GM11168 (cell line): ENCODE measurements around the gene SEC23A.

ENCODE experiments used
- in situ Hi-C: fragments of 300-500 bp; cut with MboI; formaldehyde crosslinking; loops from one replicate; pipeline ENCODE4 v1.12.0; 2022; ENCODE audit warnings: low sequenced_read_pairs; ENCODE audit not compliant: unreplicated experiment

The SEC23A gene

DNA sequence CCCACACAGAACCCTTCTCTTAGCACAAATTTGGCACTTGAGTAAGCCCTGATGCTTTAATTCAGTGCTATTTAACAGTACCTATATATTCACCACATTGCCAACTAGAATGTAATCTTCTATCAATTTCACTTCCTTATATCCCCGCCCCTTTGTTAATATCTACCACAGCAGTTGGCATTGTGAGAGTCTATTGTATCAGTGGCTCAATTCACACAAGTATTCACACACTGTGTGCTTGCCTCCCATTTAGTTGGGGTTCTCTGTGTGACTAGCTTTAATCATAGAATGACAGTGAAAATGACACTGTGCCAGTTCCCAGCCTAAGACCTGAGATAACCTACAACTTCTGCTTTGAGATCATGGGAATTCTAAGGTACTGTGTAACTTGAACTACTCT is 103.1 kb downstream of the SEC23A start:
- in situ Hi-C loops = loop anchor here (25.0 kb wide), 1 partner anchor 288 kb away; no protein-coding TSS in a partner anchor

DNA sequence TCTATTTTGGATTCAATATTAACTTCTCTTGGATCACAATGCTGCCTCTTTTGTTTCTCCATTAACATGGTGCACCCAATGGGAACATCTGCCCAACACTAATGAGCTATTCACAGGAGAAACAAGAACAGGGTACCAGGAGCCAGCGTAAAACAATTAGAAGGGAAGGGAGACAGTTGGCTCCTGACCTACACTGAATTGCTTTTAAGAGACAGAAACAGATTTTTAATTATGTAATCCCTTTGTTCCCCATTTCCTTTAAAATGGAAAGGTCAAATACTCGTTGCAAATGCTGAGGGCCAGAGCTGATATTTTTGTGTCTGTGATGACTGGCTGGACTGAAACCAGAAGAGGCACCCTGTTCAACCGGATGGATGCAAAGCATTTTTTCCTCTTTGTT is 108.3 kb downstream of the SEC23A start:
- in situ Hi-C loops = no loop called here

DNA sequence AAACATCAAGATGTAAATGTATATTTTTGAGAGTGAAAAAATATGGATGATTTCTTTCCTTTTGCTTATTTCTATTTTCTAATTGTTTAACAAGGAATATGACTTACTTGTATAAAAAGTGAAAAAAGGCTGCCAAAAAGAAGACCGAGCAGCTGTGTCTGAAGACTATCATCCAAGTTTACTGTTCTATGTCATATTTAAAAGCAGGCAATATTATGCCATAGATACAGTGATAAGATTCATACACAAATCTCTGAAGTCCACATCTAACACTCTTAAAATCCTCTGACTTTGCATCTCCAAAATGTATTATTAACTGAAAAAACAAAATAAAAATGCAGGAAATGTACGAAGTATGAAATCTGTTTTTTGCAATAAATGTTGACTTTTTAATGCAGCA is 109.1 kb downstream of the SEC23A start:
- in situ Hi-C loops = no loop called here

DNA sequence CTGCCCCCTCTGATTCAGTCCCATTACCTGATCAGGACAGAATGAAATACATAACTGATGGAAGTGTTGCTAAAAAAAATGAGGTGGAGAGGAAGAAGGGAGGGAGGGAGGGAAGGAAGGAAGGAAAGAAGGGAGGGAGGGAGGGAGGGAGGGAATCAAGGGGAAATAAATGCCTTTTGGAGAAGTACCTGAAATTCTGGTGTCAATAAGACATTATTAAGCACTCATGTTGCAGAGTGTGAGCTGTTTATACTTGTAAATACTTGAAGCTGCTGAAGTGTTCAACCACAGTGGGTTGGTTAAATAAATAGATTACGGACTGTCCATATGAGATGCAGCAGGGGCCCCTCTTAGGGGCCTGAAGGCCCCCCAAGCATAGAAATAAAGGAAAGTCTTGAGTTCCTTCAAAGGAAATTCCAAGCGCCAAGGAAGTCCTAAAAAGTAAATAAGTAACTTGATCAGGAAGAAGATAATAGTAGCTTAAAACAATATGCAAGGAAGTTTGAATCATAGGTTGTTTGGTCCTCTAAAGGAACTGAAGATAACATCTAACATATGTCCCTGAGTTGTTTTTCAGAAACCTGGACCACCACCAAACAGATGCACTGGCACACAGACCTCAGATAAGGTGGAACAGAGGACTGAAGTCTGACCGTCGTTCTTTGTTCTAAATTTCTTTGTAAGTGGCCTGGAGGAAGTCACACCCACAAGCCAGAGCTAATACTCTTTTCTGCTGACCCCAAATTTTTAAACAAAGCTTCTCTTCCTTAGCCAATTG is 110.8 kb downstream of the SEC23A start:
- in situ Hi-C loops = no loop called here

DNA sequence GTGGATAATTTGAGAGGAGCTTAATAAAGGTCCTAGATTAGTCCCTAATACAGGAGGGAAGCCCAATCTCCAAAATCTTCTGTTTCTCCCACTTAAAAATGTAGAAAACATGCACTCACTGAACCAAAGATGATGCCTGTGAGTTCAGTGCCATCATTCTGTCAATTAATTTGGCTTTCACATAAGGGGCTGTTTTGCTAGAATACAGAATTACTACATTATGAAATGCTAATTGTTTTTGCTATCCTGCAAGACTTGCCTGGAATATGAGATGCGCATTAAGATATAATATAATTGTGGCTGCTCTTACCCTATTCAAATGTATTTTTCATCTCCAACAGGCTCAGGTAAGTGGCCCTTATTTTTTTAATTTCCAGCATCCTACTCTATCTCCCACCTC is 111.7 kb downstream of the SEC23A start:
- in situ Hi-C loops = no loop called here

DNA sequence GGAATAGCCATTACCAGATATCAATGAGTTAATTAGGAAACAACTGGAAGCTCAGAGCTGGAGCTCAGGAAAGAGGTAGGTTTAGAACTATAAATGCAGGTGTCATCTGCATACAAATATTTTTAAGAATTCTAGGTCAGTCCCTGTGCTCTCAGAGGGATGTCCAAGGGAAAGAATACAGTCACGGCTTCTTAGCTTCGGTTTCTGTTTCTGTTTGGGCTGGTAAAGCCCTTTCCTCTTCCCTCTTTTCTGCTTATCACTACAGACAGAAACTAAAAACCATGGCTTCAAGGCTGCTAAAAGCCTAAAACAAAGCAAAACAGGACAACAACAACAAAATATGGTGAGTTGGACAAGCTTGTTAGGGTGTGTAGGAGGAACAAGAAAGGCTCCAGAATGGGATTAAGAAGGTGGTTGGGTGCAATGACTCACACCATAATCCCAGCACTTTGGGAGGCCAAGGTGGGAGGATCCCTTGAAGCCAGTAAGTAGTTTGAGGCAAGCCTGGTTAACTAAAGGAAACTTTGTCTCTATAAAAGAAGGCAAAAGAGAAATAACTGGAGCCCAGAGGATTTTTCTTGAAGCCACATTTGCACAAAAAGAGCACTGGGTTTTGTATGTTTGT is 113.0 kb downstream of the SEC23A start:
- in situ Hi-C loops = no loop called here

DNA sequence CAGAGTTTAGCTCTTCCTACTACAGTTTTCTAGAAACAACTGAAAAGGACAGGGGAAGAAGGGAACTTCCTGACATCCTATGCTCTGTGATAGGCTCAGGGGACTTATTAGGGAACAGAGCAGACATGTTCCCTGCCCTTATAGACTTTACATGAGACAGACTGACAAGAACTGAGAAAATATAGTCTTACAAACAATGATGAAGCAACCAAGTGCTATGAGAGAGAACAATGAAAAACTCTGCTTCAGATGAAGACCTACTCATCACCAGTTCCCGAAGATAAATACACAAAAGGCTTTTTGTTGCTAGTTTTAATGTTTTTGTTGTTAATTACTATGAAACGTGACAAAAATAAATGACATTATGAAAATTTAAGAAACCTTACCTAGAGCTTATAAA is 115.3 kb downstream of the SEC23A start:
- in situ Hi-C loops = no loop called here

DNA sequence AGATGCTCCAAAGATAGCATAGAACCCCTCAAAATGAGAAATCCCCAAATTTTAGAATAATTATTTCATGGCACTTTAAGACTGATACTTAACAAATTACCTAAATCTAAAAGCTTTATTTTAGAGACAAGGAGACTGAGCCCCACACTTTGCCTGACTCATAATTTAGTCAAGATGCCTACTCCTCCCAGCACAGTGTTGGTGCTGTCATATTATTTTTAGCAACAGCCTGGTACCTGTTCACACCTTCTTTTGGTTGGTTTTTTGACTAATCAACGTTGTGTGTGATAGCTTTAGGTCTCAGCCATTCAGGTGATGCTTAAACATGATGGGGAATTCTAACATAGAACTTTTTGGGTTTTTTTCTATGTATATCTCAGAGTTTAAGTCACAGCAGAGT is 120.2 kb downstream of the SEC23A start:
- in situ Hi-C loops = no loop called here

DNA sequence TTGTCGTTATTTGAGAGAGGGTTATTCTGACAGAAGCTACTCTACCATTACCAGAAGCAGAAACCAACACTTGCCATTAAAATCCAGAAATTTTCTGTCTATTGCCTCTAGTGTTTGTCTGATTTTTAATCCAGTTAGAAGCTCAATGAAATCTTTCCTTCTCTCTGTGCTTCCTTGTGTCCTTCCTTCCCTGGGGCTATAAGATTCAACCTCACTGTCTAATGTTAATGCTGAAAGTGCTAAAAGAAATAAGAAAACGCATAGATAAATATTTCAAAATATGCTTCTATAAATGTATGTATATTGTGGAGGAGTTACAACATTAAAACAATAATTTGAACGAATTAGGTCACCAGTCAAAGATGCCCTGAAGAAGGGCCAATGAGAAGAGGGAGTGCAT is 120.8 kb downstream of the SEC23A start:
- in situ Hi-C loops = no loop called here
